ENCODE measurements around the gene SAMM50.

- no peak for TF ChIP-seq SUZ12 (IDR thresholded peaks at IDR 0.05; ENCODE audit: unreplicated experiment)
- no peak for TF ChIP-seq NR2C1 (IDR thresholded peaks at IDR 0.05)
- TF ChIP-seq CTCF (IDR thresholded peaks at IDR 0.05 in 2 of 3, conservative IDR thresholded peaks at IDR 0.05 in 1 of 3; ENCODE audit: control insufficient read depth in 2 of 3, extremely low read depth in 1 of 3, insufficient read depth in 1 of 3, low read depth in 3 of 3, low read length in 3 of 3), result no peak
- no peak for TF ChIP-seq KDM1A (IDR thresholded peaks at IDR 0.05; ENCODE audit: borderline replicate concordance)
- TF ChIP-seq PRDM15 (CRISPR knock-in tag; IDR thresholded peaks at IDR 0.05), result no peak
- no peak for TF ChIP-seq POLR2A (IDR thresholded peaks at IDR 0.05; ENCODE audit: low read depth, low read length)
- no peak for TF ChIP-seq CBX5 (IDR thresholded peaks at IDR 0.05; ENCODE audit: low read depth)
- no peak for TF ChIP-seq BCL11A (IDR thresholded peaks at IDR 0.05; ENCODE audit: low read depth, low read length)
- TF ChIP-seq GABPA (IDR thresholded peaks at IDR 0.05; ENCODE audit: low read depth), result no peak
- TF ChIP-seq MAX (IDR thresholded peaks at IDR 0.05; ENCODE audit: low read depth, low read length), result no peak
Observed at GRCh38 chr22:43978558-43978957, 23.3 kb downstream of the SAMM50 start.

All from GM12878 (cell line).